HG02973 (cell line): ENCODE results near the gene FMO5.
"Not testable (repeated sequence)": the region's sequence is repeated elsewhere in the genome, so short reads cannot be mapped to it uniquely, and the experiment has no call there.

ENCODE experiments used
- ATAC-seq: cut with Tn5 transposase; IDR thresholded peaks from one replicate; pipeline ENCODE4 v1.9.1; 2021; ENCODE audit warnings: moderate library complexity; ENCODE audit not compliant: unreplicated experiment

The FMO5 gene

DNA sequence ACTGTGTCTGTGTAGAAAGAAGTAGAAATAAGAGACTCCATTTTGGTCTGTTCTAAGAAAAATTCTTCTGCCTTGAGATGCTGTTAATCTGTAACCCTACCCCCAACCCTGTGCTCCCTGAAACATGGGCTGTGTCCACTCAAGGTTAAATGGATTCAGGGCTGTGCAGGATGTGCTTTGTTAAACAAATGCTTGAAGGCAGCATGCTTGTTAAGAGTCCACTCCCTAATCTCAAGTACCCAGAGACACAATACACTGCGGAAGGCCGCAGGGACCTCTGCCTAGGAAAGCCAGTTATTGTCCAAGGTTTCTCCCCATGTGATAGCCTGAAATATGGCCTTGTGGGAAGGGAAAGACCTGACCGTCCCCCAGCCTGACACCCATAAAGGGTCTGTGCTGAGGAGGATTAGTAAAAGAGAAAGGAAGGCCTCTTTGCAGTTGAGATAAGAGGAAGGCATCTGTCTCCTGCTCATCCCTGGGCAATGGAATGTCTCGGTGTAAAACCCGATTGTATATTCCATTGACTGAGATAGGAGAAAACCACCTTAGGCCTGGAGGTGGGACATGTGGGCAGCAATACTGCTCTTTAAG, 15.1 kb upstream of the FMO5 start:
- ATAC-seq = not testable (repeated sequence)

DNA sequence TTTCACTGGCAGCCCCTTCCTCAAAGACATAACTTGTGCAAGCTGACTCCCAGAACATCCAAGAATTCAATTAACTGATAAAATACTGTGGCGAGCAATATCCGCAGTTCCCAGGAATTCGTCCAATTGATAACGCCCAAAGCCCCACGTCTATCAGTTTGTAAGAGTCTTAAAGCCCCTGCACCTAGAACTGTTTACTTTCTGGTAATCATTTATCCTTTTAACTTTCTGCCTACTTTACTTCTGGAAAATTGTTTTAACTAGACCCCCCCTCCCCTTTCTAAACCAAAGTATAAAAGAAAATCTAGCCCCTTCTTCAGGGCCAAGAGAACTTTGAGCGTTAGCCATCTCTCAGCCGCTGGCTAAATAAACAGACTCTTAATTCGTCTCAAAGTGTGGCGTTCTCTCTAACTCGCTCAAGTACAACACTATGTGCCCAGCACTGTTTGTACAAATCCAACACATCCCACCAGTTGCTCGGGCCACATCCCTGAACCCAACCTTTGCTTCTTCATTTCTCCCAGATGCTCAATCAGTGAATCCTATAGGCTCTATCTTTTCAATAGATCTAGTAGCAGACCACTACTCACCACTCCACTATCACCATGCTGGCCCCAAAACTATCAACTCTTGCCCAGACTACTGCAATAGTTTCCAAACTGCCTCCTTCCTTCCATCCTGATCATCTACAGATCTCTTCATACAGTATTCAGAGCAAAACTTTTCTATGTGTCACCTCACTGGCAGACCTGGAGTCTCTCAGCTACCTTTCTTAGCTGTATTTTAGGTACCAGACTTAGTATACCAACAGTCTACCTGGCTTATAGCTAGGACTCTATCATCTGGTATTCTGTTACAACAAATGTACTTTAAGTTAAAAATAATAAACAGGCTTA, 14.0 kb upstream of the FMO5 start:
- ATAC-seq = no peak

DNA sequence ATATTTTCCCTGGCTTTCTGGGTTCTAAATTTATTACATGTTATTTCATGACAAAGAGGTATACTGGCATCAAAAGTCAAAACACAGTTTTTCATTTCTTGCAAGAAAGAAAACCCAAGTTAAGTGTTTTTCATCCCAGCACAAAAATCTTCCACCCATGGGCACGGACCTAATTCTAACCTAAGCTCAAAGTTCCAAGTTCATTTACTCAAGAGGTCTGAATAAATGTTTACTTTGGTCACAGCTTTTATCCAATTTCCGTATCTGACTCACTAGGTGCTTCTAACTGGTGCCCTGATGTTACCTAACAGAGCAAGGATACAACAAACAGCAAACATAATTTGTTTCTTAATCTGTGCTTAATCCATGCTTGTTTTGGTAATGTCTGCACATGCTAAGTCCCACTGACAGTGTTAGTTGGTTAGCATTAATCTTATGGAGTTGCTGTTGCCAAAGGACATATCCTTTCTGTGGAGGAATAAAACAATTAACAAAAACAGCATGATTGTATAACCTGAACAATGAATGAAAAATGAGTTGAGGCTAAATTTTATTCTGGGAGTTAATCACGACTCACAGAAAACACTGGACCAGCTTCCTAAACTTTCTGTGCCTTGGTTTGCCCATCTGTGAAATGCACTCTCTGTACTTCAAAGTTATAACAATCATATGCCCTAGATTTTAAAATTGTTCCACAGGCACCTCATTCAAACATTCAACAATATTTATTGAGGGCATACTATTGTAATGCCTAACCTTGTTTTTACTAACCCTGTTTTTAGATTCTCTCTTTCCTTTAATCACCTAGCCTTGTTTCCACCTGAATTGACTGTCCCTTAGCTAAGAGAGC, 13.1 kb upstream of the FMO5 start:
- no peak for ATAC-seq

DNA sequence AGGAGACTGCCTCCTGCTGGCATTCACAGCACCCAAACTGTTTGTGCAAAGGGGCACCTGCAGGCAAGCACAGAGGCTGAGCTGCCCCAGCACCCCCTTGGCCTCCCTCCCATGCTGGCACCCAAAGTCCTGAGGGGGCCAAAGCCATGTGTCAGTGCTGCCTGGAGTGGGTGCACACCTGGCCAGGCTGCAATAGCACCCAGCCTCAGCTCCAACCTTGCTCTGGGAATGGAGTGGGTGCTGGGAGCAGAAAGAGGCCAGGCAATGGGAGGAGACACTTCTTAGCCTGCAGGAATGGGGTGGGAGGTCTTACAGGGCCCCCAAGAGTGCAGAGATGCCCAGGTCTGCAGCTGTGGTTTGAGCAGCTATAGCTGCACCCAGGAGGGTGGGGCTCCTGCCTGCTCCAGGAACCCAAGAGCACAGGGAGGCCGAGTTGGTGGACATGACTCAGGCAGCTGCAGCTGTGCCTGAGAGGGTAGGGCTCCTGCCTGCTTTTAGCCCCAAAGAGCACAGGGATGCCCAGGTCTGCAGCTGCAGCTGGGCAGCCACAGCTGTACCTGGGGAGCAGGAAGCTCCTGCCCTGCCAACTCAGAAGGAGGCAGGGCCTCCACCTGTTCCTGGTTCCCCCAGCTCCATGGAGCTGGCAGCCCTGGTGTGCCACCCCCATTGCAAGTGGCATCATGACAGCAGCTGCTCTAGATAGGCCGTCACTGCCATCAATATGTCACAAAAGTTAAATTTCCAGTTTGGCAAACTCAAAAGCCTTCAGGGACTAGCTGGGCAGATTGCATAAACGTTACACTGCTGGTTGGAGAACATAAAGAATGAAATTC, 12.0 kb upstream of the FMO5 start:
- ATAC-seq = no peak

DNA sequence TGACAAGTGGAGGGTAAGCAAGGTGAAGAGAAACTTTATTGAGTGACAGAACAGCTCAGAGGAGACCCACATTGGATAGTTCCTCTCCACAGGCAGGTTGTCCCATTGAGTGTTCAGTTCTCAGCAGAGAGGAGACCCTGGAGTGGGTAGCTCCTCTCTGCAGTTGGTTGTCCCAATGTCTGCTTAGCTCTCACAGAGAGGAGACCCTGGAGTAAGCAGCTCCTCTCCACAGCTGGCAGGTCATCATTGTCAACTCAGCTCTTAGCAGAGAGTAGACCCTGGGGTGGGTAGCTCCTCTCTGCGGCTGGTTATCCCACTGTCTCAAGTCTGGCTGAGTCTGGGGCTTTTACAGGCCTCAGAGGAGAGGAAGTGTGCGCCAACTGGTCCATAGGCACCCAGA, 11.3 kb upstream of the FMO5 start:
- ATAC-seq = no peak

DNA sequence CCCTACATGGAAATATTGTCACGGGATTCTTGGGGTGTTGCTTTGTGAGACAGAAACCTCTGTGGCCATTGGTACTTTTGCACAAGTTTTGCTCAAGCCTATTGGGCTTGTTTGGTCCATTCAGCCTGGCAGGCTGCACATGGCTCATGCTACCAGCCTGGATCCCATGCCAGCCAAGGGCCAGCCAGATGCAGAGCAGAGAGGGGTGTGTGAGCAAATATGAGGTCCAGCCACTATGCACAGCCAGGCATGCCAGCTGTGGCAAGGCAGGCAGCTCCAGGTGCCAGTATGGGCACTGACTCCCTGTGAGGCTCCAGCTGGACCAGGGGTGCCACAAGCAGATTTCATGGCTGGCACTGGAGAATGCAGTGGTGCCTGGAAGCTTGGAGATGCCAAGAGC, 10.7 kb upstream of the FMO5 start:
- ATAC-seq = no peak

DNA sequence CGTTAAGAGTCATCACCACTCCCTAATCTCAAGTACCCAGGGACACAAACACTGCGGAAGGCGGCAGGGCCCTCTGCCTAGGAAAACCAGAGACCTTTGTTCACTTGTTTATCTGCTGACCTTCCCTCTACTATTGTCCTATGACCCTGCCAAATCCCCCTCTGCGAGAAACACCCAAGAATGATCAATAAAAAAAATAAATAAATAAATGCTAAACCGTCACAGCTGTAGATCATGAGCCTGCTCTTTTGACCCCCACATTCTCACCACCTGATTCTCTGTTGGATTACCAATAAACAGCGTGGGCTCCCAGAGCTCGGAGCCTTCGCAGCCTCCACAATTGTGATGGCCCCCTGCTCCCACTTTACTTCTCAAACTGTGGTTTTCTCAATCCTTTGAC, 8.8 kb upstream of the FMO5 start:
- ATAC-seq = not testable (repeated sequence)

DNA sequence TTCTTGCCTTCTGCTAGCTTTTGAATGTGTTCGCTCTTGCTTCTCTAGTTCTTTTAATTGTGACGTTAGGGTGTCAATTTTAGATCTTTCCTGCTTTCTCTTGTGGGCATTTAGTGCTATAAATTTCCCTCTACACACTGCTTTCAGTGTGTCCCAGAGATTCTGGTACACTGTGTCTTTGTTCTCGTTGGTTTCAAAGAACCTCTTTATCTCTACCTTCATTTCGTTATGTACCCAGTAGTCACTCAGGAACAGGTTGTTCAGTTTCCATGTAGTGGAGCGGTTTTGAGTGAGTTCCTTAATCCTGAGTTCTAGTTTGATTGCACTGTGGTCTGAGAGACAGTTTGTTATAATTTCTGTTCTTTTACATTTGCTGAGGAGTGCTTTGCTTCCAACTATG, 5.9 kb upstream of the FMO5 start:
- ATAC-seq = not testable (repeated sequence)

DNA sequence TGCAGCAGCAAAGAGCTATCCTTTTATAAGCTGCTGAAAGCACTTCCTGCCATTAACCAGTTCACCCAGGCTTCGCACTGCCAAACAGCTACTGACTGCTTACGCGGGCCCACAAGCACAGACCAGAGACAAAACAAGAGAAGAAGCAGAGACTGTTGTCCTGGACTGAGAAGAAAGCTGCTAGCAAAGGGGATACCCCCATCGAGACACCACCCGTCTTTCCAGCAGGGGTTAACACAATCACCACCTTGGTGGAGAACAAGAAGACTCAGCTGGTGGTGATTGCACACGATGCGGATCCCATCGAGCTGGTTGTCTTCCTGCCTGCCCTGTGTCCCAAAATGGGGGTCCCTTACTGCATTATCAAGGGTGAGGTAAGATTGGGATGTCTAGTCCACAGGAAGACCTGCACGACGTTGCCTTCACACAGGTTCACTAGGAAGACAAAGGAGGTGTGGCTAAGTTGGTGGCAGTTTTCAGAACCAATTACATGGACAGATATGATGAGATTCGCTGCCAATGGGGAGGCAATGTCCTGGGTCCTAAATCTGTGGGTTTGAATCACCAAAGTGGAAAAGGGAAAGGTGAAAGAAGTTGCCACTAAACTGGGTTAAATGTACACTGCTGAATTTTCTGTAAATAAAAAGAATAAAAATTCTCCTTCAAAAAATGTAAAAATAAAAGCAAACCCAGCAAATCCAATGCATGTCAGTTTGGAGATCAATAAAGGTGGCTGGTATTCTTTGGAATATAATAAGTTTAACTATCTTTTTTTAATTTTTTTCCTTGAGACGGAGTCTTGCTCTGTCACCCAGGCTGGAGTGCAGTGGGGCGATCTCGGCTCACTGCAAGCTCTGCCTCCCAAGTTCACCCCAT, 1.2 kb downstream of the FMO5 start:
- ATAC-seq = no peak

DNA sequence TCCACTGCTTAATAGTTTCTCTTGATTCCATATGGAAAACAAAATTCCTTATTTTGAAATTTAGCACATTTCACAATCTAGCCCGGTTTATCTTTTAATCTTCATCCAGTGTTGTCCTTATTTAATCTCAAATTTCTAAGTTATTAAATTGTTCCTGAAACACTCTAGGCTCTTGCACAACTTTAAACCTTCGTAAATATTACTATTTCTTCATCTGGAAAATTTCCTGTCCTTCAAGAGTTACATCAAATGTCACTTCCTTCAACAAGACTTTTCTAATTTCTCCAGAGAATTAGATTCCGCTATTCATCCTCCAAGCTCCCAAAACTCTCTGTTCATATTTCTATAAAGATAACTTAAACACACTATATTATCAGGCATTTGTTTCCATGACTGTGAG, 6.5 kb downstream of the FMO5 start:
- ATAC-seq = no peak

DNA sequence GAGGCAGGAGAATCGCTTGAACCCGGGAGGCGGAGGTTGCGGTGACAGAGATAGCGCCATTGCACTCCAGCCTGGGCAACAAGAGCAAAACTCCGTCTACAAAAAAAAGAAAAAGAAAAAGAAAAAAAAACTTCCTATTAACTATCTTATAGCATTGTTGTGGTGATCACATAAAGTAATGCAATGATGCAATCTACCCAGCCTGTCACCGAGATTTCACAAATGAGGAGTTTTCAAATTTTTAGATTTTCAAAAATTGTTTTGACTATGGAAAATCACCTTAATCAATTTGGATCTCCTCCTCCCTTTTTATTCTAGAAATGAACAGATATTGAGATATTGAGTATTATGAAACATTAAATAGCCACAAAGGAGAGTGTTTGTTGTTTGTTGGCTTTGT, 8.0 kb downstream of the FMO5 start:
- ATAC-seq = no peak

DNA sequence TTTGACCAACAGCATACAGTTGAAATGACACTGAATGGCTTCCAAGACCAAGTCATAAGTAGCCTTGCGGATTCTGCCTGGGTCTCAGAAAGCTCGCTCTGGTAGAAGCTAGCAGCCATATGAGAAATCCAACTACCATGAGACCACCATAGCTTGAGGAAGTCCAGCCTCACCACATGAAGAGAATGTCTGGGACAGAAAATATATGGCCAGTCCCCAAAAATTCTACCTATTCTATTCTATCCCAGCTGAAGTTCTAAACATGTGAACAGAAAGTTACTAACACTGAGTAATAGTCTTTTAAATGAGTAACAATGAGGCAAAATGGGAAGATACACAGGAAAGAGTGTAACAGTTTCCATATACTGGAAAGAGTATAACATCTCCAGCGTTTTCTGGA, 9.0 kb downstream of the FMO5 start:
- no peak for ATAC-seq

DNA sequence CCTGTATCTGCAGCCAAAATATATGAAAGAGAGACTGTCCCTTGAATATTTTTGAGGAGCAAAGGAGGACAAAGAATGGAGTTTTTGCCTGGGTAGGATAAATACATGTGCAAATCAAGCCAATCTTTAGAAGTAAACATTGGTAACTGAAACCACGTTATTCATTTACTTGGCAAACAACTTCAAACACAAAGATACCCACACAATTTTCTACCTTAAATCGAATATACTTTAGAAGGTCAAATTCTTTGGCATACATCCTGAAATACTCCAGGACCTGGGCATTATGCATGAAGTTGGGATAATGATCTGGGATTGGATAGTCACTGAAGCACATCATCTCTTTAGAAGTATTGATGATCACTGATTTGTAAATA, 9.6 kb downstream of the FMO5 start:
- ATAC-seq = no peak

DNA sequence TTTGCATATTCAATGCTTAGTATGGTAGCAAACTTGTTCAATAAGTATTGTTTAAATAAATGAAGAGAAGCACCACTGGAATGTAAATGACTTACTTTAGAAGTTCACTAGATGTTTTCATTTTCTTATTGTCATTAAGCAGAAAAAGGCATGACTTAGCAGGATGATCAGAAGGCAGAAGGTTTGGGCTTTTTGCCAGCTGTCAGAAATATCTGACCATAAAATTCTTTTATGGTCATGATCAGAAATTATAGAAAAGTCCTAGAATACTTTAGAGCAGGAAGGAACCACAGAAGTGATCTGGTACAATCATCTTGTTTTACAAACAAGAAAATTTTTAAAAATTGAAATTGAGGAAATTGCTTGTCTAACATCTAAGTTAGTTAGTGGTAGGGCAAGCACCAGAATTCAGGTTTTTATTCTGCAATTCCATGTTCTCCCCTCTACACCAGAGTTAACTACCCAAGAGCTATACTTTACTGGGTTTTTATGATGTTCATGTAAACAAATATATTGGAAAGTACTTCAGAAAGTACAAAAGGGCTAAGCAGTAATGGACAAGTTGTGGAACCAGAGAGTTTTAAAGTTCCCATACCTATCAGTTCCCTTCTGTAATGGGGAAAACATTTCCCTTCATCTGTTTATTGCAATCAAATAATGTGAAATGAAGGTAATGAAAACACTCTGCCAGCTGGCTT, 10.1 kb downstream of the FMO5 start:
- no peak for ATAC-seq

DNA sequence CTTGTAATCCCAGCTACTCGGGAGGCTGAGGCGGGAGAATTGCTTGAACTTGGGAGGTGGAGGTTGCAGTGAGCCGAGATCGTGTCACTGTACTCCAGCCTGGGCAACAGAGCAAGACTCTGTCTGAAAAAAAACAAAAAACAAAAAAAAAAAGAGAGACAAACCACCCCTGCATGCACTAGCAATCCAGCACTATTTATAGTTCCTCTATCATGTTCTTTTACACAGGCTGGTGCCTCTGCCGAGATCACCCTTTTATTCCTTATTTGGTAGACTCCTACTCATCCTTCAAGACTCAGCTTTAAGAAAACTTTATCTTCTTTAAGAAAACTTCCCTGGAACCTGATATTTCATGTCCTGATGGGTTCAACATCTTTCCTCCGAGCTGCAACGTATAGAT, 10.8 kb downstream of the FMO5 start:
- ATAC-seq = no peak

DNA sequence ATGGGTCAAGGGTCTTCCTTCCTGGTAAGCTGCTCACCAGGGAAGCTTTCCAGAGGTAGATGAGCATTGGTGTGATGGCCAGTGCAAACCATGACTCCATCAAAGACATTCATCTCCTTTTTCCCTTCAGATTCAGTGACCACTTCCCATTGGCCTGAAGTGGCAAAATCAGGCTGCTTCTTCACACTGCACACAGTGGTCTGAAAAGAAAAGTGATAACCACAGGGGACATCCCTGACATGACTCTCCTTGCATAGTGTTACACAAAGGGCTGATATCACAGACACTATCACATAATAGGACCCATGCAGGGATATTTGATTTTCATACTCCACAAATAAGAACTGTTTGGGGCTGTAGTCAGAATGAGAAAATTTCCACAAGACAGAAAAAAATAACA, 11.9 kb downstream of the FMO5 start:
- ATAC-seq = no peak

DNA sequence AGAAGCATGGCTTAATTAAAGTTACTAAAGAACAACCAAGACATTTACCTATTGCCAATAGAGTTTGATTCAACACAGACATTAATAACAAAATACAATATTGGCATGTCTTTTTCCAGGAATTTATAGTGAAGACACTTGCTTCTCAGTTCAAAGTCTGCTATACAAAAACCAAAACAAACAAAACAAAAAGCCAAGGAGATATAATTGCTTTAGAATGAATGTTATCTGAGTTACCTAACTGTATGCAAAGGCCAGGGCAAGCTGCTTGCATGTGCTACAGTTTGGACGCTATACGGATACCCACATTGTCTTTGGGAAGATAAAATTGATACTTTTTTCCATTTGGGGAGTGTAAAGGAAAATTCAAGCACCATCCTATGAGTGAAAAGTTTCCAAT, 13.6 kb downstream of the FMO5 start:
- no peak for ATAC-seq

DNA sequence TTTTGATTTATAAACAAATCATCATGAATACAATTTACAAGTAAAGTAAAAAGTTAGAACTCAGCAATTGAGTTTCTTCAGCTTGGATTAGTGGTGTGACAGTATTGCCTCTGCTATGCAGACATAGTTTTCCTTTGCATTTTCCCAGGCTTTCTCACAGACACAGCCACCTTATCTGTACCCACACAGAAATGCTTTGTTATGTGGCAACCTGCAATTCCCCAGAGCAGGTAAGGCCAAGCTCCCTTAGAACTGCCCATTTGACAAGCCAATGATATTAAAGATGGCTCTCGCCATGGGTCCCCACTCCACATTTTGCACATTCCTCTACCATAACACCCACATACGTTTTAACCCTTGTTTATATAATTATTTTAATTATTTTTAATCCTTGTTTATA, 14.2 kb downstream of the FMO5 start:
- ATAC-seq = no peak
